NCI-H774 (cell line): Measurements from ENCODE around the gene KRTAP4-1.
"Not testable (repeated sequence)": the region's sequence is repeated elsewhere in the genome, so short reads cannot be mapped to it uniquely, and the experiment has no call there.

Experiments used
- DNase-seq: peaks from one replicate; lab custom pipeline; 2025; lab: John Stamatoyannopoulos, UW

The KRTAP4-1 gene

DNA sequence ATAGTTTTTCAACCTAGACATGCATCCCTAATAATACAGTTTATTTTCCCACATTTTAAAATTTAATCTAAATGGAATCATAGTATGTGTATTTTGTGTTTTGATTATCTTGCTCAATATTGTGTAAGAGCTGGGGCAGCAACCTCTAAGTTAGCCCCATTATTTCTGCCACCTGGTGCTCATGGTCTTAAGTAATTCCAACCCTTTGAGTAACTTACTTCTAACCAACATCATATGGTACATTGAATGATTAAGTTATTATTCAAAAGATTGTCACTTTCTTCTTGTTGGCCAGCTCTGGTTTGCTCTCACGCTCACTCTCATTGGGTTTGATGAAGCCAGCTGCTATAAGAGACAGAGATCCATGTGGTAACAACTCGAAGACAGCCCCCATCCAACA lies 12.8 kb downstream of the KRTAP4-1 start:
- no peak for DNase-seq

GRCh38 chr17:41168121-41168520 lies 16.6 kb downstream of the KRTAP4-1 start, which contains the start of gene KRTAP4-3:
KRTAP4-3 (minus strand) TSS chr17:41168221; CDS start chr17:41168172, 49 bp downstream.
- no peak for DNase-seq

DNA sequence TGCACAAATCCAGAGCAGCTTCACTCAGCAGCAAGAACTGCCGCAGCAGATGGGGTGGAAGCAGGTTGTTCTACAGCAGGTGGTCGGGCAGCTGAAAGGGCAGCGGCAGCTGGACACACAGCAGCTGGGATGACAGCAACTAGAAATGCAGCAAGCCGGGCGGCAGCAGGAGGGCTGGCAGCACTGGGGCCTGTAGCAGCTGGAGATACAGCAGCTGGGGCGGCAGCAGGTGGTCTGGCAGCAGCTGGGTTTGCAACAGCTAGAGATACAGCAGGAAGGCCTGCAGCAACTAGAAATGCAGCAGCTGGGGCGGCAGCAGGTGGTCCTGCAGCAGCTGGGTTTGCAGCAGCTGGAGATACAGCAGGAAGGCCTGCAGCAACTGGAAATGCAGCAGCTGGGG lies 17.1 kb downstream of the KRTAP4-1 start:
- DNase-seq: peak; percentile 74

DNA sequence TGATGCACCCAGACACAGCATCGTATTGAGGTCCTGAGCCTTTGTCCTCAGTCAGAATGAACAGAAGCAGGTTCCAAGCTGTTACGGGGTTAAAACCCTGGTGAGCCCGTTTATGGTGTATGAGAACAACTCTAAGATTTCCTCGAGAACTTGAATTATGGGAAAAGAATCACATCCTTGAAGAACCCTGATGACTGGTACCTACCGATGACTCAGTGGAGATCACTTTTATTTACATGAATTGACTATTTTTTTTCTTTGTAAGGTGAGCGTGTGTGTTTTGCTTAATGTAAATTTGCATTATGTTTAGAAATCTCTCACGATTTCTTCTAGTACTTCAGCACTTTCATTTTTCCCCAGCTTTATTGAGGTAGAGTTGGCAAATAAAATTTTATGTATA lies 20.9 kb downstream of the KRTAP4-1 start:
- DNase-seq: no peak

- no peak for DNase-seq
Observed at GRCh38 chr17:41160648-41161047, 24.1 kb downstream of the KRTAP4-1 start, which contains the start of gene KRTAP4-4. KRTAP4-4 (minus strand) TSS chr17:41160748; CDS start chr17:41160691, 57 bp downstream.

- DNase-seq: not testable (repeated sequence)
Observed at GRCh38 chr17:41160190-41160589, 24.5 kb downstream of the KRTAP4-1 start.

- no peak for DNase-seq
Observed at GRCh38 chr17:41153856-41154255, 30.9 kb downstream of the KRTAP4-1 start.

DNA sequence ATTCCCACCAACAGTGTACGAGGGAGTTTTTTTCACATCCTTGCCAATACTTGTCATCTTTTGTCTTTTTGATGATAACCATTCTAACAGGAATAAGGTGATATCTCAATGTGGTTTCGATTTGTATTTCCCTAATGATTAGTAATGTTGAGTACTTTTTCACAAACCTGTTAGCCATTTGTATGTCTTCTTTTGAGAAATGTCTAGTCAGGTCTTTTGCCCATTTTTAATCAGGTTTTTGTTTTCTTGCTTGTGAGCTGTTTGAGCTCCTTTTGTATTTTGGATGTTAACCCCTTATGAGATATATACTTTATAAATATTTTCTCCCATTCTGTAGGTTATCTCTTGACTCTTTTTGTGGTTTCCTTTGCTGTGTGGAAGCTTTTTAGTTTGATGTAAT lies 33.2 kb downstream of the KRTAP4-1 start:
- DNase-seq: no peak

GRCh38 chr17:41150026-41150425 lies 34.7 kb downstream of the KRTAP4-1 start:
- DNase-seq: no peak

DNA sequence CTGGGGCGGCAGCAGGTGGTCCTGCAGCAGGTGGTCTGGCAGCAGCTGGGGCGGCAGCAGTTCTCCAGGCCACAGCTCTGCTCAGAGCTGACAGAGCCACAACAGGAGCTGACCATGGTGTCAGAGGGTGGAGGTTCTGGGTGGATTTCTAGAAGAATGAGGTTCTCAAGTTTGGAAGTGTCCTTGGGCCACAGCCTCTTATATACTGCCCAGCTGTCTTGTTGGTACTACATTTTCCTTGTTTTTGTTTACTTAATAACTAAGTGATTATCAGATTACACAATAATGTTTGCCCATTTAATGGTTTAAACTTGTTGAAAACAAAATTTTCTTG lies 35.1 kb downstream of the KRTAP4-1 start, which contains the start of gene KRTAP4-5:
KRTAP4-5 (minus strand) TSS at position 174 of the 334 bp plus-strand sequence; CDS start at position 116, 58 bp downstream.
- DNase-seq: no peak

GRCh38 chr17:41148971-41149651 lies 35.6 kb downstream of the KRTAP4-1 start:
- not testable (repeated sequence) for DNase-seq

DNA sequence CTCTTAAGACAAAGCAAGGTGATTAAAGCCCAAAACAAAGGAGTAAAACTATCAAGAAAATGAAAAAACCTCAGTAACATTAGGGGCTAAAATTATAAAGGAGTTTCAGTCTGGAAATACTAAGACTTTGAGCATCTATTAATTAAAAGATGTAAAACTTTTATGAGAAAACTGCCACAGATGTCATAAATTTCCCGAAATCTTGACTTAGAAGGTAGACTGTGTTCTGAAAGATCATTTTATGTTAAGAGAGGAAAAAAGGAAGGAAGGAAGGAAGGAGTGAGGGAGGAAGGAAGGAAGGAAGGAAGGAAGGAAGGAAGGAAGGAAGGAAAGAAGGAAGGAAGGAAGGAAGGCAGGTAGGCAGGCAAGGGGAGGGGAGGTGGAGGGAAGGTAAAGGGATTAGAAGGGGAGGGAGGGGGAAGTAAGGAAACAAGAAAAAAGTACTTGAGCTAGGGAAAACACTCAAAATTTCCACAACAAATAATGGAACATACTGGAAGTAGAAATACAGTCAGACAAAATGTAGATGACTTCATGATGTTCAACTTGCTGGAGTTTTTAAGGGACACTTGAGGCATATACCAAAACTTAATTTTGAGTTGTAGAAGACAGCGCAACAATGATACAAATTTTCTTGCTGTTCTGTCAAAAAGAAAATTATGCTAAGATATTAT lies 37.0 kb downstream of the KRTAP4-1 start:
- no peak for DNase-seq

DNA sequence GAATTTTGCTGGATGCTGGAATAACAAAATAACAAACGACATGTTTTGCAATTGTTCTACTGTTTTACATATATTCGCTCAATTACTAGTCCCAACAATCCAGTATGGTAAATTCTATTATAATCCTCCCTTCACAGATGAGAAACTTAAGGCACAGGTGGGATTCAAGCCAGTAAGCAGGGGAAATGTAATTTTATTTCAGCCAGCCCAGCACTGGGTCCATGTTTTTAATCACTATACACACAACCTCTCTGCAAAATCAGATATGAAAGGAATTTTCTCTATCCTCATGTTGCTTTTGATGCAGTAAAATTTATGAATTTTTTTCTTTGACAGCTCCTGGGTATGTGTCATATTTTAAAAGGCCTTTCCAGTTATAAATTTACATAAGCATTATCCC lies 39.5 kb downstream of the KRTAP4-1 start:
- no peak for DNase-seq

GRCh38 chr17:41144846-41145245 lies 39.9 kb downstream of the KRTAP4-1 start:
- no peak for DNase-seq

DNA sequence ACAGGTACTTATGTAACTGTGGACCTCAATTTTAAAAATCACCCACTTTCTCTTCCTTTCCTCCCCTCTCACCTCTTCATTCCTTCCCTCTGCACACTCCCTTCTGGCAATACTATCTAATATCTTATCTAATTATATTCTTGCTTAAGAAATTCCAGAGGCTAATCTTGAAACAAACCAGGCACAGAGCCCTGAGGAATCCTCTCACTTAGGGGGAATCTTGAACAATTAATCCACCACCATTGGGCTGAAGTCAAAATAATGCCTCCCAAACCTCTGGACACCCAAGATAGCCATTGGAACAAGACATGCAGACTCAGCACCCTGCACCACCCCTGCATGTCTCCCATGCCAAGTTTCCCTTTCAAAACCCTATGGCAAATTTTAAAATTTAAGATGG lies 43.4 kb downstream of the KRTAP4-1 start:
- no peak for DNase-seq

- DNase-seq: no peak
Observed at GRCh38 chr17:41140360-41141131, 44.2 kb downstream of the KRTAP4-1 start, which contains the start of gene KRTAP4-6. KRTAP4-6 (minus strand) TSS chr17:41140544; CDS start chr17:41140487, 57 bp downstream.

DNA sequence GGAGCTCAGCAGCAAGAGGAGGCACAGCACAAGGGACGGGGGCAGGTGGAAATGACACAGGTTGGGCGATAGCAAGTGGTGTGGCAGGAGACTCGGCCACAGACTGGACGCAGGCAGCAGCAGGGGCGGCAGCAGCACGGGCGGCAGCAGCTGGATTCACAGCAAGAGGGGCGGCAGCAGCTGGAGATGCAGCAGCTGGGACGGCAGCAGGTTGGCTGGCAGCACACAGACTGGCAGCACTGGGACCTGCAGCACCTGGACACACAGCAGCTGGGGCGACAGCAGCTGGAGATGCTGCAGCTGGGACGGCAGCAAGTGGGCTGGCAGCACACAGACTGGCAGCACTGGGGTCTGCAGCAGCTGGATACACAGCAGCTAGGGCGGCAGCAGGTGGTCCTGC lies 44.8 kb downstream of the KRTAP4-1 start:
- DNase-seq: not testable (repeated sequence)
